Measurements from ENCODE around the gene LIFR. TPM values are rescaled to one million over a fixed set of nuclear protein-coding genes. Genes with fewer than 3 reads are reported as not detected.

The LIFR gene
- total RNA-seq, 1 donor from 2014 or later, result 116 TPM

GRCh38 chr5:38553001-38553521 is 3.4 kb downstream of the LIFR start:
- intact Hi-C loops (cut with DNase I), result loop anchor here (10.0 kb wide), 1 partner anchor 522 kb away; the partner anchor contains the start of gene RICTOR
- no peak for DNase-seq (ENCODE audit: low spot score in 2 of 2)
- H3K27me3 ChIP-seq, result no peaks in the 10 kb centered on the region
- H3K4me1 ChIP-seq, result peaks cover 0 to 27% of the 10 kb centered on the region in 2 donors
- no peaks in the 10 kb centered on the region for H3K9me3 ChIP-seq
- H3K36me3 ChIP-seq, result no peaks in the 10 kb centered on the region
- H3K27ac ChIP-seq, result no peak overlapping the region
- peak overlapping the region; percentile 0 to 27 for H3K4me3 ChIP-seq
- no peak for TF ChIP-seq CTCF (IDR thresholded peaks at IDR 0.05)

- Histone ChIP-seq H3K4me1 (peaks cover 5 to 36% of the 10 kb centered on the region in 2 donors), H3K36me3 (no peaks in the 10 kb centered on the region), H3K4me3 (no peak overlapping the region), H3K9me3 (no peaks in the 10 kb centered on the region), H3K27me3 (no peaks in the 10 kb centered on the region), H3K27ac (no peak overlapping the region)
- TF ChIP-seq CTCF (IDR thresholded peaks at IDR 0.05), result peak; percentile 19 to 47 (median 33)
- no peak for DNase-seq (ENCODE audit: low spot score in 2 of 2)
- intact Hi-C loops (cut with DNase I), result loop anchor here (10.0 kb wide), 1 partner anchor 523 kb away; the partner anchor contains the start of gene RICTOR
Measured at GRCh38 chr5:38551030-38552017, 5.1 kb downstream of the LIFR start.

GRCh38 chr5:38548064-38548759 is 8.2 kb downstream of the LIFR start:
- intact Hi-C loops (cut with DNase I), result loop anchor here (5.0 kb wide), 1 partner anchor 101 kb away; no protein-coding TSS in a partner anchor
- peak overlapping the region; percentile 39 to 72 for H3K27ac ChIP-seq
- no peak for TF ChIP-seq CTCF (IDR thresholded peaks at IDR 0.05)
- H3K4me3 ChIP-seq, result peak overlapping the region in 1 of 2 donors; percentile 26
- H3K36me3 ChIP-seq, result no peaks in the 10 kb centered on the region
- H3K4me1 ChIP-seq, result peaks cover 5 to 32% of the 10 kb centered on the region in 2 donors
- H3K27me3 ChIP-seq, result no peaks in the 10 kb centered on the region
- H3K9me3 ChIP-seq, result no peaks in the 10 kb centered on the region
- DNase-seq (ENCODE audit: low spot score in 2 of 2), result no peak

- Histone ChIP-seq H3K4me3 (no peak overlapping the region), H3K4me1 (peaks cover 5 to 30% of the 10 kb centered on the region in 2 donors), H3K27me3 (no peaks in the 10 kb centered on the region), H3K27ac (peak overlapping the region; percentile 39 to 70), H3K9me3 (no peaks in the 10 kb centered on the region), H3K36me3 (no peaks in the 10 kb centered on the region)
- intact Hi-C loops (cut with DNase I), result loop anchor here (2.0 to 5.0 kb wide), 2 partner anchors 78 to 100 kb away; no protein-coding TSS in a partner anchor
- no peak for DNase-seq (ENCODE audit: low spot score in 2 of 2)
- TF ChIP-seq CTCF (IDR thresholded peaks at IDR 0.05), result no peak
Measured at GRCh38 chr5:38547257-38547656, 9.2 kb downstream of the LIFR start.

GRCh38 chr5:38546691-38547146 is 9.7 kb downstream of the LIFR start:
- no peak for DNase-seq (ENCODE audit: low spot score in 2 of 2)
- Histone ChIP-seq H3K4me1 (peaks cover 5 to 30% of the 10 kb centered on the region in 2 donors), H3K9me3 (no peaks in the 10 kb centered on the region), H3K27ac (peak overlapping the region; percentile 12 to 70), H3K27me3 (no peaks in the 10 kb centered on the region), H3K36me3 (no peaks in the 10 kb centered on the region), H3K4me3 (no peak overlapping the region)
- intact Hi-C loops (cut with DNase I), result loop anchor here (2.0 to 5.0 kb wide), 2 partner anchors 78 to 99 kb away; no protein-coding TSS in a partner anchor
- no peak for TF ChIP-seq CTCF (IDR thresholded peaks at IDR 0.05)
